GM21515 (cell line): Measurements from ENCODE around the gene KLHL33.
A peak's percentile ranks its signal among the peaks of the same experiment; 100 is the strongest.

Source experiments
- ATAC-seq: cut with Tn5 transposase; IDR thresholded peaks from one replicate; pipeline ENCODE4 v1.9.1; 2021; ENCODE audit not compliant: unreplicated experiment

The KLHL33 gene, protein sequence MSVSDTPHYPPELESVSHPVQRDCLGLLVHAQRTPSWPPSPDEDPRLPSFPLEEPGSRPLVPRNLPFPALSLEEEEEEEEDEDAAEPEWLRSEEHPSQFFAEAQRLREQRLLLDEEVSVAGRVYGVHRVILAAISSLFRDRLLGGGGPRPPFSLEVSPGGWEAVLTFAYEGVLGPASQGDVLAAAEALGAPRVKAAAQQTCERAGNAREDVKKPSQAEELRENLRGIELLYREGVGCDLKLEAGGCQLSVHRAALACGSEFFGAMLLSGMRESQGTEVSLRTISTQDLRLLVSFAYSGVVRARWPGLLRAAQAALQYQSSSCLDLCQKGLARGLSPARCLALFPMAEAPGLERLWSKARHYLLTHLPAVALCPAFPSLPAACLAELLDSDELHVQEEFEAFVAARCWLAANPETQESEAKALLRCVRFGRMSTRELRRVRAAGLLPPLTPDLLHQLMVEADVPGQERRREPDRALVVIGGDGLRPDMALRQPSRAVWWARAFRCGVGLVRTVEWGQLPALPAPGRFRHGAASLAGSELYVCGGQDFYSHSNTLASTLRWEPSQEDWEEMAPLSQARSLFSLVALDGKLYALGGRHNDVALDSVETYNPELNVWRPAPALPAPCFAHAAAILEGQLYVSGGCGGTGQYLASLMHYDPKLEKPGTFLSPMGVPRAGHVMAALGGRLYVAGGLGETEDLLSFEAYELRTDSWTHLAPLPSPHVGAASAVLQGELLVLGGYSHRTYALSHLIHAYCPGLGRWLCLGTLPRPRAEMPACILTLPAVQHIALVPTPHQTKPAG

DNA sequence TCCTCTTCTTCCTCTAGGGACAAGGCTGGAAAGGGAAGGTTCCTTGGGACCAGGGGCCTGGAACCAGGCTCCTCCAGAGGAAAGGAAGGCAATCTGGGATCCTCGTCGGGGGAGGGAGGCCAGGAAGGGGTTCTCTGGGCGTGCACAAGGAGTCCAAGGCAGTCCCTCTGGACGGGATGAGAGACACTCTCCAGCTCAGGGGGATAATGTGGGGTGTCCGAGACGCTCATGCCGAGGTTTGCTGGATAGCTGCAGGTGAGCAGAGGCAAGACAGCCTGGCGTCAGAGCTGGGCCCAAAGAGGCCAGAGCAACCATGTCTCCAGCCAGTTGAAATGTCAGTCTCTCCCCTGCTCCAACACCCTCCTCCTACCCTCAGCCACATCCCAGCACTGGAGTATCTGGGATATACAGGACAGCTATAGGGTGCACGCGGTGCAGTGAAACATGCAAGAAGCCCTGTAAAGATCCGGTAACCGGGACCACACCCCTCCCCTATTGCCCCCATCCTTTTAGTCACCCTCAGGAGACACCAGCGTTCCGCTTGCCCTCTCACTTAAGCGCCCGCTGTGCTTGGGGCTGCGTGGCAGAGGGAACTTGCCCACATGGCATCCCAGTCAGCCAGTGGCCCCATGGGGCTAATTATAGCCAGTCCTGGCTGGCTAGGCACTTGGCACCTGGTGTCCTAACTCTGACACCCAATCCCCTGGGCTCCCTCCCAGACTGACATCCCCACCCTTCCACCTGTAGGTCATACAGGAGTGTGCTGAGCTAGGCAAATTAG, at the start of gene KLHL33:
Gene KLHL33 (minus strand): TSS at position 585 of the 781 bp plus-strand sequence. CDS start 355 bp downstream, at position 230.
- no peak for ATAC-seq

DNA sequence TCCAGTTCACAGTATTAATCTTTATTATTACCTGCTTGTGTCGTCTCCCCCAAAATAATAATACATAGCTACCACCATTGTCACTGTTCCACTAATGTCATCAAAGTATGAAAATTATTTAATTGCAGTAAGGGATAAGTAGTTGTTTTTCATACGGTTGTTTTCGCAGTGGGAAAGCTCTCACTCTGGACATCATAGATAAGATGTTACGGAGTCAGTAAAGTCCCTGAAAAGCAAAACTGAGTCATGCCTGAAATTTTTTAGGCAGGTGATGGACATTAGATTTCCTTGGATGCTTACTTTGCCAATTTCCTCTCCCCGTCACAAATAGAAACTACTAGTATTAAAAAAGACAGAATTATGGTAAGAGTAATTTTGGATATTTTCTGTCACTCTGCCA, 46.4 kb upstream of the KLHL33 start:
- no peak for ATAC-seq

DNA sequence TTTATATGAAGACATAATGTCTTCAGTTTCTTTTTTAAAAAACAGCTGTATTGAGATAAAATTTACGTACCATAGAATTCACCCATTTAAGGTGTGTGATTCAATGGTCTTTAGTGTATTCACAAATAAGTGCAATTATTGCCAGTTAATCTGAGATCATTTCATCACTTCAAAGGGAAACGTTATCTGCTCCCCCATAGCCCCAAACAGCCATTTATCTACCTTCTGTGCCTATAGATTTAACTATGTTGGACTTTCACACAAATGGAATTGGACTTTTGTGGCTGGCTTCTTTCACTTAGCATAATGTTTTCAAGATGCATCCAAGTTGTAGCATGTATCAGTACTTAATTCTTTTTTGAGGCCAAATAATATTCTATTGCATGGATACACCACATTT, 42.9 kb upstream of the KLHL33 start:
- ATAC-seq = no peak

DNA sequence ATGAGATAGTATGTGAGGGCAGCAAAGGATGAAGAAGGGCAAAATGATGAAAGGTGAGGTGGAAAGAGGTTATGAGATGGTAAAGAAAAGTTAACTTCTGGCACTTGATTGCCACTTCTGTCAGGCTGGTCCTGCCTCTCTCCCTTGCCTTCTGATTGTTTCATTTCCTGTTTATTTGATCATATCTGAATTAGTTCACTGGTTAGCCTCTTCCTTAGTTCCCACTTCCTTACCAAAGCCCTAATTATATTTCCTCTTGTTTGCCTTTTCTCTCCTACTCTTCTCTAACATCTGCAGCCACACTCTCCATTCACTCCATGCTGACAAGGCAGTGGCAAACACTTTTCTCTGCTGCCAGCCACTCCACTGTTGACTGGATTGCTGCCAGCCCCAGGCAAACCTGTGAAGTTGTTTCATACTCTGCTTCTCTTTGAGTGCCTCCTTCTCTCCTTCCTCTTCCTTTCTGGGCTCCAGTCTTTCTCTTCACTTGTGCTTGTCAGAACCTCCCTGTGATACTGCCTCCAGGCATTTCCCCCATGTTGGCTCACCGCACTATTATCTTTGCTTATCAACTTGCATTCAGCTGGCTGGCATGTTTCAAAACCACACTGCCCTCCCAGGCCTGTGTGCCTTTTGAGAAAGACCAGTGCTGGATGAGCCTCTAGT, 41.4 kb upstream of the KLHL33 start:
- ATAC-seq = no peak

DNA sequence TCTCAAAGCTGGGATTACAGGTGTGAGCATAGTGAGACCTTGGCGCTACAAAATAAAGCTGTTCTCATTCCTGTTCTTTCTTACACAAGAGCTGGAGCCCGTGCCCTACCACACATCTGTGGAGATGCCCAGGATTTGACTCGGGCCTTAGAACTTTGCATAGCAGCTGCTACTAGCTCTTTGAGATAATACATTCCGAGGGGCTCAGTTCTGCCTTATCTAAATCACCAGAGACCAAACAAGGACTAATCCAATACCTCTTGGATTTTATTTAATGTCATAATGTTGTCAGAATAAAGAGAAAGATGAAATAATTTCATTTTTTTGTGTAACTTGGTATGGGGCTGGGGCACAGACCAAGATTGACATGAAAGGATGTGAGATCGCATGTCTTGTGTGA, 40.8 kb upstream of the KLHL33 start:
- ATAC-seq = no peak

DNA sequence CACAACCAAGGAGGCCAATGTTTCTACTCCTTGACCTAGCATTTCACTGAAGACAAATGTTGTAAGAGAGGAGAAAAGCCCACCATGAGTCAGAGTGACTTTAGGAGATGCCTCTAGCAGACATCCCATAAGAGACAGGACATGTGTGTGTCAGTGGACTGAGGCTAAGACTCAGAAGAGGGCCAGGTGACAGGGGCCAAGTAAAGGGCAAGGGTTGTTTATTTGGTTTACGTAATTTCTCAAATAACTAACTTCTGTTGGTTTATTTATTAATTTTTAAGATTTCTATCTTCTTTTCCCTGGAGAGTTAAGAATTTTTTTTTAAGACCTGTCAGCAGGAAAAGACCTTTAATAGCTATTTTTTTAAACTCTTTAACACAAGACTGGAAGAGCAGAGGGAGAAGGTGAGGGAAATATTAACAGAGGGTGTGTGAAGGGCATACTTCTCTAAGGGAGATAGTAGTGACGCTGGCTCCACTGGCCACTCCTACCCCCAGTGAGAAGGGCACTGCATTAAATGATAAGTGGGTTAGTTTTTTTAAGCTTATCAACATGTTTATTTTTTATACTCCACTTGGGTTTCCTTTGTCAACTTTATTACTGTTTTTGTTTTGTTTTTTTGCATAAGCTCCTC, 36.7 kb upstream of the KLHL33 start:
- no peak for ATAC-seq

DNA sequence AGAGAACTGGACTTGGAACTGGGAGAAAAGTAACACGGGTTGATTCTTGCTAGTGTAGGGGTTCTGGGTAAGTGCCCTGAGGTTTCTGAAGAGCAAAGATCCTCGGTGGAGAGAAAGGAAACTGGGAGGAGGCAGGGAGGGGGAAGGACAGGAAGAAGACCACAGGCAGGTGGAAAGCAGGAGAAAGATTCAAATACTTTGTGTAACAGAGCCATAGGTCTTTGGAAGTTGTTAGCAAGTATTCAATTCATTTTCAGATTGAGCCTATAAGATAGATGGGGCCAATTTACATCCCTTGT, 34.6 kb upstream of the KLHL33 start:
- no peak for ATAC-seq

DNA sequence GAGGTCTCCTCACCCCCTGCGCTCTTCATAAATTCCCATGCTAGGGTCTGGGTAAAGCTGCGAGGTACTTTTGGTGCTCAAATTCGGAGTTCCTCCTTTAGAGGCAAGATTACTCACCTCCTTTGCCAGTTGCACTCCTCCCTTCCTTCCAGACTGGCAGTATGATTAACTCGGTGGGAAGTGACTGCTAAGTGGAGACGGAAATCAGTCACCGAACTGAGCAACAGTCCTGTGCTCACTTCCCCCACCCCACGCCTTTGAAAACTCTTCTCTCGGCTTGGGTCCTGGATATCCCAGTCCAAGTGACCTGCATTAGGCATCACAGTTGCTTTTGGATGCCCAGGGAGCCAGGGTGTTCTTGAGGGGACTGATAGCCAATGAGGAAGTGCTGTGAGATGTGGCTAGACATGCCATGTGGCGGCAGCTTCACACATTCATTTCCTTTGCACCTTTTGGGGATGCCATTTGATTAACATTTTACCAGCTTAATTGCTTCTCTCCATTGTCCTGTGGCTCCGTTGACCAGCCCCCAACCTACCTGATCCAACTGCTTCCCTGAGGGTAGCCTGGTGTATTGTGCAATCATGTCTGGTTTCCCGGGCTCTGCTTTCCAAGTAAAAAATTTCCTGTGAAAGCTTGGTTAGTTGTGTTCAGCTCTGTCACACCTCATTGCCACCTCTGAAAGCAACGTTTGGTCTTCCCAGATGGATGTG, 34.1 kb upstream of the KLHL33 start:
- peak; percentile 19 for ATAC-seq

DNA sequence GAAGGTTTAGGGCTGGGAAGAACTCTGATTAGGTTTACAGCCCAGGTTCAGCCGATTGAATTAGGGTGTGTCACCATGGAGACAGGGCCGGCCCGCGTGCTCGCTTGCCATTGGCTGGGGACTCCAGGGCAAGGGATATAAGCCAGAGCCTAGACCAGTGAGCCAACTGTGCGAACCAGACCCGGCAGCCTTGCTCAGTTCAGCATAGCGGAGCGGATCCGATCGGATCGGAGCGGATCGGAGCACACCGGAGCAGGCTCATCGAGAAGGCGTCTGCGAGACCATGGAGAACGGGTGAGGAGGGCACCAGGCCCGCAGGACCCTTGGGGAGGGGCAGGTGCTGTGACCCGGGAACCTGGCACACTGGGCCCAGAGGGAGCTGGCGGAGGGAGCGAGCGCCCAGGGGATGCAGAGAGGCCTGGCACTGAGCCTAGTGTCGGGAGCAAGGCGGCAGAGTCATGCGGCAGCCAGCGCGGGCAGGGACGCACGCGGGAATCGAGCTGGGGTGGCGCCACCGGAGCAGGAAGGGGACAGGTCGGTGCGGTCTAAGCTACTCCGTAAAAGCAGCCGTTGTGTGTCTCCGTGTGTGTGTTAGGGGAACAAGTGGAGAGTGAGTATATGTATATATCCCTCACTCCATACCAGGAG, 33.4 kb upstream of the KLHL33 start, which contains the start of gene PNP:
Gene PNP (plus strand): TSS at position 165 of the 648 bp plus-strand sequence. CDS start 119 bp downstream, at position 284.
- peak; percentile 94 for ATAC-seq

DNA sequence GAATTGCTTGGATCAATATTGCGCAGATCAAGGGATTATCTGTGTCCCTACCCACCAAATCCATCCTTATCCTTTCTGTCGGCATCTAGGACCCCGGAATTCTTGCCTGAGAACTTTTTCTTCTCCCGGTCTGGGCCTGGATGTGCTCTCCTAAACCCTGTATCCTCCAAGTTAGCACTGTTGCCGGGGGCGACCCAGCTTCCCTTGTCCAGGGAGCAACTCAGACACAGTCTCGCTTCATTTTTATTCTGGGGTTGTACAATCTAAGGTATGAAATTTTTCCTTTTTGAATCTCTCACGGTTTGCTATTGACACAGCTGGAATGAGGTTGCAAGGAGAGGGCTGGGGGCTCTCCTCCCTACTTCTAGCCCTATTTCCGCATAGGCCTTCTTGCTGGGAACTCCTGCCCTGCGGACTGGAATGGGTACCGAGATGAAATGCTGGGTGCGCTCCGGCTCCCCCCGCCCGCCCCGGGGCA, 32.8 kb upstream of the KLHL33 start:
- no peak for ATAC-seq

DNA sequence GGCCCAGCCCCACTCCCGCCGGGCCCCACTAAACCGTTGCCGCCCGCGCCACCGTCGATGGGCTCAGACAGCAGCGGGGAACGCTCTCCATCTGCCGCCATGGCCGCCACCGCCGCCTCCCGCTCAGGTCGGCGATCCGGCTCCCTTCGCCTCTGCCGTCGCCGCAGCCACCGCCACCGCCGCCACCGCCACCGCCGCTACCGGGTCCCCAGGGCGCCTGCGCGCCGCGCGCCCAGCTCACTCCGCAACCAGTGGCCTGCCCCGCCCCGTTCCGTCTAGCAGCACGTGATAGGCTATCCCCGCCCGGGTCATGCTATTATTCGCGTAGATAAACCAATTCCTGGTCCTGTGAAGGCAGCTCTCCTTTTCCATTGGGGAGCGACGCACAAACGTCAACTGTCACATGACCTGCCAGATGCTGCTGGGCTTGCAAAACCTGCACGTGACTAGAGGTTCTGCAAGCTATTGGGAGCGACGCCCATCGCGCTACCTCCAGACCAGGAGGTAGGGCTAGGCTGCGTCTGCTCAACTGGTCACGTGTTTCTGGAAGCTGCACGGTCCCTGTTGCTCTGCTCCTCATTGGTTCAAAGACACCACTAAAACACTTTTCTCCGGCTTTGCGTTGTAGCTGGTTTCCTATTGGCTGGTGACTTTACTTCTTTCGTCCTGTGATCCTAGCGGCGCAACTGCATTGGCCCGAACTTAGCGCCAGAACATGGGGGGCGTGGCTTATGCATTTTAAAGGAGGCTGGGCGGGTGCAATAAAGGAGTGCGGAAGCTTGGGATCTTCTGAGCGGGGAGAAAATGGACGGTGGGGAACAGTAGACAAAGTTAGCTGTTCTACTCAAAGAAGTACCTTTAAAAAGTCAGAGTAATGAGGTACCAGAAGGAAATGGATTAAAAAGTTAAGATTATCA, 25.5 kb upstream of the KLHL33 start, which contains the start of gene PIP4P1:
Gene PIP4P1 (minus strand): TSS at position 210 of the 917 bp plus-strand sequence. CDS start 109 bp downstream, at position 101.
- peak; percentile 90 for ATAC-seq

DNA sequence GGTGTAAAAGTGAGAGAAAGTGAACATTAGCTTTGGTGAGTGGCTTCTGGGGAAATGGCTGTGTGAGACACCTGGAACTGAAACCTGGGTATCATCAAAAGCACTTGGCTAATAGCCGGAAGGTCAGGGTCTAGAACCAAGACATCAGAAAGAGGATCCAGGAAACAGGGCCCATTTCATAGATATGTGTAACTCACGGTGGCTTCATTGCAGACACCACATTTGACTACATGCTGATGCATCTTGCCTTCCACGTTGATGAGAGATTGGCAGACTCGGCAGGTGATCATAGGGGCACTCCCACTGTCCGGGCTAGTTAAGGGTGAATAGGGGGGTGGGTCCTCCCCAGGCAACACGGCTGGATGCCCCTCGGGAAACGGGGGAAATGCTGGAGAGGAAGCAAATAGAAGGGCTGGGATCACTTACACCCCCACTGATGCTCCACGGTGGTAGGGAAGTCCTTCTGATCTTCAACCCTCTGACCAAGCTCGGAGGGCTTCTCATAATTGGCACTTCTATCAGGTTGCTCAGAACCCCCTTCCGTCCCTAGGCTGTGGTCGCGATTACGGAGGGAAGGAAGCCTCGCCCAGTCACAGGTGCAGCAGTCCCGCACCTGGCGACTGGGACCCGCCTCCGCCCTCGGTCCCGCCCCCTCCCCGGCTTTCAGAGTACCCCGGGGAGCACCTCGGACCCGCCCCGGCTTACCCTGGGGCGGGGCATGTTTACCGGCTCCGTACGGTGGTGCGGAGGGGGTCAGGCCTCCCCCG, 24.7 kb upstream of the KLHL33 start:
- peak; percentile 6 for ATAC-seq

DNA sequence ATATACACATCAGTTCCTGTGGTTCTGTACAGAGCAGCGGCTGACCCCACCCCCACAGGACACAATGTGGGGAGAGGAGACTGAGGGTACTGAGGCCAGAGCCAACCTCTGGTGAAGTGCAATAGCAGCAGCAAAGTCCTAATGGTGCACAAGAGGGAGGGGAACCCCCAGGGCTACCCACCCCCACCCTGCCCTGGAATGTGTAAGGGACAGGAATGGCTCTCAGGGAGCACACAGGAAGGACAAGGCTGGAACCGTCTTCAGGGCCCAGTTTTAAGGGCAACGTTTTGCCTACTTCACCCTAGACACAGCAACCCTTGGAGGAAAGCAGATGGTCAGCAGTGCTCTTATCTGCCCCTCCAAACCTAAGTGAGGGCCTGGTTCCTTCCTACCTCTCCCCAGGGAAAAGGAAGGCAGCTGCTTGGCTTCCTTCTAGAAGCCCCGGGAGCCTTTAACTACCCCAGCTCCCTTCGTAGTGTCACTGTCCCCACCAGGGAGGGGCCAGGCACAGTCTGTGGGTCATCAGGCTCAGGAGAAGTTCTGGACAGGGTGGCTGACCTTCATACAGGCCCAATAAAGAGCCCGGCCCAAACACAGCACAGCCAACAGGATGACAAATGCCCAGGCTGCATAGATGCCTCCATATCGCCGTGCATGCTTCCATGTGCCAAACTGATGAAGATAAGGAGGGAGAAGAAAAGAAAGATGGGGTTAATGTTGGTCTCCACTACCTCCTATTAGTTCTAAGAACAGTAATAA, 22.2 kb upstream of the KLHL33 start:
- ATAC-seq = no peak

DNA sequence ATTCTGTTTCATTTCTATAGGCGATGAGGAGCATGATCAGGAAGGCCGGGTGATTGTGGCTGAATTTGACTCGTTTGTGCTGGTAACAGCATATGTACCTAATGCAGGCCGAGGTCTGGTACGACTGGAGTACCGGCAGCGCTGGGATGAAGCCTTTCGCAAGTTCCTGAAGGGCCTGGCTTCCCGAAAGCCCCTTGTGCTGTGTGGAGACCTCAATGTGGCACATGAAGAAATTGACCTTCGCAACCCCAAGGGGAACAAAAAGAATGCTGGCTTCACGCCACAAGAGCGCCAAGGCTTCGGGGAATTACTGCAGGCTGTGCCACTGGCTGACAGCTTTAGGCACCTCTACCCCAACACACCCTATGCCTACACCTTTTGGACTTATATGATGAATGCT, 21.0 kb upstream of the KLHL33 start:
- no peak for ATAC-seq

DNA sequence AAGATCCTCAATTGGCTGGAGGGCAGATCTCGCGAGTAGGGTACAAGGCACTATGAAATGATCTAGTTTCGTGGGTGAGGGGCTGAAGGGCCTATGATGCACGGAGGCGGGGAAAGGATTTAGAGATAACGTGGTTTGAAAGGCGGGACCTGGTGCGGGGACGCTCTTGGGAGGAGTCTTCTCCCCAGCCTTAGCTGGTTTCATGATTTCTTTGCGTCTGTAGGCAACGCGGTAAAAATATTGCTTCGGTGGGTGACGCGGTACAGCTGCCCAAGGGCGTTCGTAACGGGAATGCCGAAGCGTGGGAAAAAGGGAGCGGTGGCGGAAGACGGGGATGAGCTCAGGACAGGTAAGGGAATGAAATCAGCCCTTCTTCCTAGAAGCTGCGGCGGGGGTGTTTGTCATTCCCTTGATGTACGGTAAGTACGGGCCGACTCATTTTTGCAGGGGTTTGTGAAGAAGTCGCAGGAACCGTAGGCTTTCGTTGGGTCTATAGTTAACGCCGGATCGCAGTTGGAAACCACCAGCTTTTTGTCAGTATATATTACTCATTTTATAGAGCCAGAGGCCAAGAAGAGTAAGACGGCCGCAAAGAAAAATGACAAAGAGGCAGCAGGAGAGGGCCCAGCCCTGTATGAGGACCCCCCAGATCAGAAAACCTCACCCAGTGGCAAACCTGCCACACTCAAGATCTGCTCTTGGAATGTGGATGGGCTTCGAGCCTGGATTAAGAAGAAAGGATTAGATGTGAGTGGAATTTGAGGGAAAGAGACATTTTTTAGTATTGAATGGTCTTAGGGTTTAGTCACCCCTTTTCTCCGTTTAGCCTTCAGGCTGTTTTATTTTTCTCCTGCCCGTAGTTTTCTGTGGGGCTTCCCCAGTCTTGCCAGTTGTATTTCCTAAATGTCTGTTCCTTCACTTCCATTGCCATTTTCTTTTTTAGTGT, 19.7 kb upstream of the KLHL33 start:
- peak; percentile 46 for ATAC-seq
